Measurements from ENCODE around the gene RRP1B.

- no peak for TF ChIP-seq EP300 (IDR thresholded peaks at IDR 0.05)
- TF ChIP-seq CTCF (IDR thresholded peaks at IDR 0.05), result no peak
- no peak for TF ChIP-seq POLR2AphosphoS5 (IDR thresholded peaks at IDR 0.05)
- no peak for TF ChIP-seq POLR2A (IDR thresholded peaks at IDR 0.05; ENCODE audit: low read depth)
Observed at GRCh38 chr21:43632373-43632905, 26.9 kb upstream of the RRP1B start.
